GM18519 (cell line): ENCODE data around the gene GNAQ.

Source experiments
- ATAC-seq: cut with Tn5 transposase; IDR thresholded peaks from one replicate; pipeline ENCODE4 v1.9.1; 2021; ENCODE audit warnings: mild to moderate bottlenecking, moderate library complexity; ENCODE audit not compliant: unreplicated experiment, low FRiP score

GNAQ gene

DNA sequence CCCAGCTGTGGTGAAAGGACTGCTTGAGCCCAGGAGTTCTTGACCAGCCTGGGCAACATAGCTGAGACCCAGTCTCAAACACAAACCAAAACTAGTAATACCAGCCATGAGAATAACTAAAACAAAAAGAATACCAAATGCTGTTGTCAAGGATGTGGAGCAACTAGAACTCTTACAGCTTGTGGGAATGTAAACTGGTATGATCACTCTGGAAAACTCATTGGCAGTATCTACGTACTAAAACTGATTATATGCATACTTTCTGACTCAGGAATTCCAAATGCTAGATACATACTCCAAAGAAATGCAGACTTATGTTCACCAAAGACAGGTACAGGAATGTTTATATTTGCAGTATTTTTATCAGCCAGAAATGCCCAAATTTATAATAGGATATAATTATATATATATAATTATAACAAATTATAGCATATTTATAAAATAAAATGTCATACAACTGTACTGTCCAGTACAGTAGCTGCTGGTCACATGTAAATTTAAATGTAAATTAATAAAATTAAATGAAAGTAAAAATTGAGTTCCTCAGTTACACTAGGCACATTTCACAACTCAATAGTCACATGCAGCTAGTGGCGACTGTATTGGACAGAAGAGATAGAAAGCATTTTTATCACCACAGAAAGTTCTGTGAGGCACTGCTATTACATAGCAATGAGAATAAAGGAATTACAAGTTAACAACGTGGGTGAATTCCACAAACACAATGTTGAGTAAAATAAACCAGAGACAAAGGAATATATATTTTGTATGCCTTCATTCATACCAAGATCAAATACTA, 118.5 kb downstream of the GNAQ start:
- ATAC-seq, result no peak

DNA sequence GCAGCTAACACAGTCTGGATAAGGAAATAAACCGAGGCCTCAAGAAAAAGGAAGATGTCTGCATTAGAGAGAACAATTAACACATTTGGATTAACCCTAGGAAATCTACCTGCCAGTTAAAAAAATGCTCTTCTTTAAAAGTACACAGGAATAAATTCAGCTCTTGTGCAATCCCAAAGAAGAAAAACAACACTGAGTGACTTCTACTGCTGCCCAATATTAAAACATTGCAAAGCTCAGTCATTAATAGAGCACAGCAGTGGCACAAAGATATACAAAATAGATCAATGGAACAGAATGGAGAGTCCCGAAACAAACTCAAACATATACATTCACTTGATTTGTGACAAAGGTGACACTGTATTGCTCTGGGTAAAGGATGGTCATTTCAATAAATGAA, 119.7 kb downstream of the GNAQ start:
- ATAC-seq, result no peak

DNA sequence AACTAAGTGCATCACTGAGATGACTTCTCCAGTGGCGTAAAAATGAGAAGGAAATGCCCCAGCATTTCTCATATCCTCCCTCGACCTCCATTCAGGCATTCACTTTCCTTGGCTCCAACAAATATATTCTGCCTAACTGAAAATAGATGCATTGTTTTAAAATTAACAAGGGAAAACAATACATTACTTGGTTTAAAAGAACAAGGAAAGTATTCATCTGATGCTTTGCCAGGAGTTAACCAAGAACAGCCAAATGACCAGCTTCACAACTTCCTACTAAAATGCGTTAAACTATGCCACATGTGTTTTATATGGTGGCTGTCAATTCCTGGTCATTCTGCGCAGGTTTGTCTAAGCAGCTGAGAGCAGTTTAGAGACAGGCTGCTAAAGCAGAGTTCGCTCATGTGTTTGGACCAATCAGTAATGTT, 121.4 kb downstream of the GNAQ start:
- ATAC-seq, result no peak

DNA sequence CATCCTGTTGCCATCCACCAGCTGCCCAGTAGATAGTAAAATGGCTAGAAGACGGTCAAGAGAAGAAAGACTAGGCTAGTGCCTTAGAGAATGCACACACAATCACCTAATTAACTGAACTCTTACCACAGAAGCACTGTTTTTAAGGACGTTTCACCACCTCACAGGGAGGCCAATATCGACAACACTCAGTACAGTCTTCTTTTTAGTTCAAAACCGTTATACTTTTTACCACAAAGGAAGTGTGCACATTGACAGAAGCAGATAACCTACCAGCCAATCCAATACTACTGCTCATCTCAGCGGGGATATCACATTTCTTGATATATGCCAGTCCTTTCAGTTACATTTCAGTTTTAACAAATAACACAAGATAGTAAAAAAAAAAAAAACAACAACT, 122.3 kb downstream of the GNAQ start:
- no peak for ATAC-seq

DNA sequence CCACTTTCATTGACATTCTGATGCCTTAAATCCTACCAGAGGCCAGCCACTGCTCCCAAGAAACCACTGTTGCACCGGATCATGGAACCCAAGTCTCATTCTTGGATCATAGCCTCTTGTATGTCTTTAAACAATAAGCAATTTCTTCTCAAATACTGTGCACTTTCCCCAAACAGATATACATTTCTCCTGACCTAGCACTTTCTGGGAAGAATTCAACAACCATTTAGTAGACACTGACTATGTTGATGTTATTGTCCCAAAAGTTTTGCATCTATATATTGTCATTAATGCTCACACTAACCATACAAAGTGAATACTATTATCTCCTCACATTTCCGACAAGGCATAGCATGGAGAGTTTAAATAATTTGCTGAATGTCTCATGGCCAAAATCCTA, 123.3 kb downstream of the GNAQ start:
- no peak for ATAC-seq

DNA sequence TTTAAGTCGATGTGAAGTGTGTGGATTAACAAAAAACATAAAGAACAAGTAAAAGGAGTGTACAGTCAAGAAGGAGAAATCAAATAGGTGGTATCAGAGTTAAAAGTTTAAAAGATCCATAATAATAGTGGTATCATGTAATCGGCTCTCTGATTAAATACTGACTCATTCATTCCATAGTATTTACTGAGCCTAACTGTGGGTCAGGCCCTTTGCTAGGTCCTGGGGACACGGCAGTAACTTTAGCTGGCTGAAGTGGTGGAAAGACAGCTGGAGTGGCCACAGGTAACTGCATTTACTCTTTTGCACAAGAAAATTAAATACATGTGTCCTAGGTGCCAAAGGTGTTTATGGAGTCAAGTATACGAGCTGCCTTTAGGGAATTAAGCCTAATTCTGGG, 124.0 kb downstream of the GNAQ start:
- ATAC-seq, result no peak

DNA sequence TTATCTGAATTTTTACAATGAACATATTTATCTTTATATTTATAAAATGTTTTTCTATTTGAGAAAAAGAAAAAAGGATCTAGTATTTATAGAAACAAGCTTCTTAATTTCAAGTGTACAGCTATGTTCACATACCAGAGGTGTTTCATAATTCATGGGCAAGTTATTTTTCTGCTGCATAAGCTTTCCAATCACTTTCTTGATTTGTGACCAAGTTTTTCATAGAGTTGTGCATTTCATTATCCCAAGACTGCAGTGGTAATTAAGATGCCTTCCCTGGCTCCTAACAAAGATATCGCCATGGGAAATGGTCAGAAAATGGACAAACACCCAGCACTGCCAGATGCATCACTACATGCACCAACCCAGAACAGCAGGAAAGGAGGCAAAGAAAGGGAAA, 124.6 kb downstream of the GNAQ start:
- no peak for ATAC-seq

DNA sequence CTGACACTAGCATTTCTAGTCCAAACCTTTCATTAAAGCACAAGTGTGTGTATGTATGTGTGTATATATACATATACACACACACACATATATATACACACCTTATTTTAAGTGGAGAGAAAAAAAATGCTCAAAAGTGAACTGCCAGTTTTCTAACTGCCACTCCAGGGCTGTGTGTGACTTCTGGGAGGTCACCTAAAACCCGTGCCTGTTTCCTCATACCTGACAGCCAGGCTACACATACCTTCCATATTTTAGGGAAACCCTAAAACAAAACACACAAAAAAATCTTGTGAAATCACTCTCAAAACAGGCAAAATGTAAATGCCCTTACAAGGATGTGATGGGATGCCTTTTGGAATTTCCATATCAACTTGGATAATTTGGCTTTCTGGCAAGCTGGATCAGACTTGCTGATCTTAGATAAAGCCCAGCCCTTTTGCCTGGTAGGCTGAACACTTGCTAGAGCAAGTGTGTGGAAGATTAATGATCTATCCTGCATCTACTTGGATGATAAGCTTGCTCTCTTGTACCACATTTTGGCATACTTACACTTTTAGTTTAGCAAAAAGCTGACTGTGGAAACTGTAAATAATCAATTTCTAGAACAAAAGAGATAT, 127.8 kb downstream of the GNAQ start:
- no peak for ATAC-seq

DNA sequence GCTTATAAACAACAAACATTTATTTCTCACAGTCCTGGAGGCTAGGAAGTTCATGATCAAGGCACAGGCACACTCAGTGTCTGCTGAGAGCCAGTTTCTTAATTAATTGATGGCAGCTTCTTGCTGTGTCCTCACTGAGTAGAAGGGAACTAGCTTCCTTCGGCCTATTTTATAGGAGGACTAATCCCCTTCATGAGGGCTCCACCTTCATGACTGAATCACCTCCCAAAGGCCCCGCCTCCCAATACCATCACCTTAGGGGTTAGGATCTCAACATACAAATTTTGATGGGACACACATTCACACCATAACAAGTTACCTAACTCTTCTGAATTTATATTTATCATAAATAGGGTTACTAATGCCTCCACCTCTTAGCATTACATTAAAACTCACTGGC, 129.8 kb downstream of the GNAQ start:
- ATAC-seq, result no peak

DNA sequence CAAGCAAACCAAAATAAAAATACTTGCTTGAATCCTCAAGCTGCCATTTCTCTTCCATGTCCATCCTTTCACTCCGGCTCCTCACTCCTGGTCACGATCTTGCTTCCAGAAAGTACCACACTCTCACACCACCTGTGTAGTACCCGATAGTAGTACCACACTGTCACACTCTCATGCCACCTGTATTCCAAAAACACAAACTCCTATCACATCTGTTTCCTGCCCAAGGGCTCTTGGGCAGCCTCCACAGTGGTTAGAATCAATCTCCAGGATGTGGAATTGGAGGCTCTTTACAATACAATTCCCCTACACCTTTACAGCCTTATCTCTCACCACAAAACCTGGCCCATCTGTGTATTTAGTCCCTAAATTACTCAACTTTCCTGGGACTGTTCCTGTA, 130.6 kb downstream of the GNAQ start:
- no peak for ATAC-seq

DNA sequence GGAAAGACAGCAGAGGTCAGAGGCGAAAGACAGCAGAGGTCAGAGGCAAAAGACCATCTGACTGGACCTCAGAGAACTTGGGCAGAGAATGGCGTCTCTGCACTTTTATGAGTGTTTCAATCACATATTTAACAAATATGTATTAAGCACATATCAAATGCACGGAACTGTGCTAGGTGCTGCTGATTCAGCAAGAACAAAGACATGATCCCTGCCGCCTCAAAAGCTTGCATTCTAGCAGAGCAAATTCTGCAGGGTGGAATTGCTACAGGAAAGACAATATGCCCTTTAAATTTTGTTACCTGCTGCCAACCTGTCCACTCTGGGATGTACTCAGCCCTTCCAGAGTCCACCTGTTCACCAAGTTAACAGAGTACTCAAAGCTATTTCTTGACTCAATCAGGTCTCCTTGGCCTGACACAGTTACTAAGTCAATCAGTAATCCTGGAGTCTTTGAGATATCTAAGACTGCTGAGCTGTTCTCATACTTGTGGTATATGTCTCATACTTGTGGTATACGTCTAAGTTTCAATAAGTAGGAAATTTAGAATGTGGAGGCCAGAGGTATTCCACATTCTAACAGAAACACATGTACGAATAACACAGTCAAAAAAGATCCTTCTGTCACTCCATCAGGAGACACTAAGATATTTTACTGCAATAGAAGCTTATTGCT, 131.8 kb downstream of the GNAQ start:
- ATAC-seq, result no peak

DNA sequence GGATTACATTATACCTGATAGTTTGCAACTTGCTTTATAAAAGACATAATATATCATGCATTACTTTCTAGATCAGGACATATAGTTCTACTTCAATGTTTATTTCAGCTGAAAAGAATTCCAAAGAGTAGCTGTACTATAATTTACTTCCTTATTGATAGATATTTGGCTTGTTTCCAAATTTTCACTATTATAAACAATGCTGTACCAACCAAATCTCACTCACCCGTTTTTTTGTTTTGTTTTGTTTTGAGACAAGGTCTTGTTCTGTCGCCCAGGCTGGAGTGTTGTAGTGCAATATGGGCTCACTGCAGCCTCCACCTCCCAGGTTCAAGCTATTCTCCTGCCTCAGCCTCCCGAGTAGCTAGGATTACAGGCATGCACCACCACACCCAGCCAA, 132.7 kb downstream of the GNAQ start:
- ATAC-seq, result no peak

DNA sequence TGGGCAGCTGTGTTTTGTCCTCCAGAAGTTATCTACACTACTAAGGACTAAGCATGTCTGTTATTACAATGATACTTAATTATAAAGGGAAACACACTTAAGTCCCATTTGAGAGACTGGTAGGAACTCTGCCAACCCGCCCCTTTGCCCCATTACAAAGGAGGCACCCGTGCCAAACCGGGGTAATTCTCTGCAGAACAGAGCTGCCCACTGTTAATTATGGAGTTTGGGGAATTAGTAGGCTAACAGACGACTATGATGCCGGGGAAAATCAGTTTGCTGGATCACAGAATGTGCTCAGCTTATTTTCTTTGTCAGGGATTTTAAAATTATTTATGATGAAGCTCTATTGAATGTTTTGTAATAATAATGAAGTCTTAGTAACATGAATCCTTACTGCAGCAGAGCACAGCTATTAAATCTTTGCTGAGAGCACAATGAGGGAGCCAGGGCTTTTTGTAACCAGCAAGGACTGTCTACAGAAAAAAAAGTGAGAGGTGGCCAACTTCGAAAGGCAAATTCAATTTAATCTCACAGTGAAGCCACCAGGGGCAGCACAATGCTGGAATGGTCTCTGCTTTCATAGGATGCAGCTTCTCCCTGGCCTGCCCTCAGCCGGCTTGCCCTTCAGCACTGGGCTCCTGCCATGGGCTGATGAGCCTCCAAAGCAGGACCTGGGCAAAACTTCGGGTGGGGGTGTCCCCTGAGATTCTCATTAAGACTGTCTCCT, 134.5 kb downstream of the GNAQ start:
- no peak for ATAC-seq

DNA sequence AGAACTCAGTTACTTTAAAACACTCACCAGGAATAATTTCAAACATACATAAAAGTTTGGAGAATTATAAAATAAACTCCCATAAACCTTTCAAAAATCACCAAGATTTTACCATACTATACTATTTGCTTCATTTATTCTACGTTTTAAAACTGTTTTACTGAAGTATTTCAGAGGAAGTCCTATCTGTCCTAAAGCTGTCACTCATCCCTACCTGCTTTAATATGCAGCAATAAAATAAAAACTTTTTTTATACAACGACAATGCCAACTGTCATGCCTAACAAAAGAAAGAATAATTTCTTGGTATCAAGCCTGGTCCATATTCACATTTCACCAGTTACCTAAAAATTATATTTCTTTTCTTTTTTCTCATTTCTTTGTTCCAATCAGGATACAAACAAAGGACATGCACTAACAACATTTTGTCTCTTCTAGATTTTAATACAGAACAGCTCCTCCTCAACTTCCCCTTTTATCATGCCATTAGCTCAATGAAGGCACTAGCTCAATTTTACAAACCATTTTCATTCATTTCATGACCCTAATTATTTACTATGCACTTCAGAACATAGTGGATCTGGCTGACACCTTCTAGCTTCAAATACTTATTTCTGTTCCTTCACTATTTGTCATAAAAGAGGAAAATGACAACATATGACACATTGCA, 135.2 kb downstream of the GNAQ start:
- ATAC-seq, result no peak

DNA sequence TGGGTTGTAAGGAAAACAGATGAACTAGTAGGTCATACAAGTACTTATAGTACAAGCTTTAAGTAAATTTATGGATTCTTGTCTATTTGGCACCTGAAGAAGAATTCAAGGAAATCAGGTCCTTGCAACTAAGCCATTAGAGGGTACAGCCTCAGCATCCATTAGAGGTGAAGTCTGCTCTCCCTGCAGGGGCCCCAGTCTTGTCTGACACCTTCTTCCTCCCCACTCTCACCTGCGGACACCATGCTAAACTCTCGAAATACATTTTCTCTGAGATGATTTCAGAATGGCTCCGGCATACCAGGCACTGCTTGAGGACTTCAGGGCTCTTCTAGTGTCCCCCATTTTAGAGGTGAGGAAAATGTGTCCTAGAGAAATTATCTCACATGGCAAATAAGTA, 137.9 kb downstream of the GNAQ start:
- ATAC-seq, result no peak

DNA sequence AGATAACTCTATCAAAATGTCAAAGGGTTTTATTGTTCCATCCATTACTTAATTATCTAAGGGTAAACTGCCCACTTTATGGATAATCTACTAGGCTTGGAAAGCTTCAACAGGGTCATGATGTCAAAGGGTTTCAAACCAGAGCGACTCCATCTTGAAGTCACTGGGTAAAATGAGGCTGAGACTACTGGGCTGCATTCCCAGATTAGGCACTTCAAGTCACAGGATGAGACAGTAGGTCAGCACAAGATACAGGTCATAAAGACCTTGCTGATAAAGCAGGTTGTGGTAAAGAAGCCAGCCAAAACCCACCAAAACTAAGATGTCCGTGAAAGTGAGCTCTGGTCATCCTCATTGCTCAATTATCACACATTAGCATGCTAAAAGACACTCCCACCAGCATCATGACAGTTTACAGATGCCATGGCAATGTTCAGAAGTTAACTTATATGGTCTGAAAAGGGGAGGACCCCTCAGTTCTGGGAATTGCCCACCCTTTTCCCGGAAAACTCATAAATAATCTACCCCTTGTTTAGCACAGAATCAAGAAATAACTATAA, 138.6 kb downstream of the GNAQ start:
- ATAC-seq, result no peak

DNA sequence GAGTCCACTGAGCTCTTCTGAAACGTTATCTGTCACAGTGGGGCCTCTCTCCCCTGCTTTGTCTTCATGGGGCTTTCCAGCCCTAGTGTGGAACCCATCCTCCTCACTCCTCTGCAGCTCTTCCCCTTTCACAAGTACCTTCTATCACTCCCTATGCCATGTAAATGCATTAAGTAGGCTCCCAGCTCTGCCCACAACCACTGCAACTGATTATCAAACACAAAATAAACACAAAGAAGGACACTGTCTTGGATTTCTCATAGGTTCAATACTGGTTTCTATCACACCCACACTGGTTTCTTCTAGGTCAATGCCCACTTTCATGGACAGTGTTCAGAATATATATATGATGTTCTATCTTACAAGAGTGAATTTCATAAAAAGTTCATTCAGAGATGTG, 139.4 kb downstream of the GNAQ start:
- ATAC-seq, result peak; percentile 89

DNA sequence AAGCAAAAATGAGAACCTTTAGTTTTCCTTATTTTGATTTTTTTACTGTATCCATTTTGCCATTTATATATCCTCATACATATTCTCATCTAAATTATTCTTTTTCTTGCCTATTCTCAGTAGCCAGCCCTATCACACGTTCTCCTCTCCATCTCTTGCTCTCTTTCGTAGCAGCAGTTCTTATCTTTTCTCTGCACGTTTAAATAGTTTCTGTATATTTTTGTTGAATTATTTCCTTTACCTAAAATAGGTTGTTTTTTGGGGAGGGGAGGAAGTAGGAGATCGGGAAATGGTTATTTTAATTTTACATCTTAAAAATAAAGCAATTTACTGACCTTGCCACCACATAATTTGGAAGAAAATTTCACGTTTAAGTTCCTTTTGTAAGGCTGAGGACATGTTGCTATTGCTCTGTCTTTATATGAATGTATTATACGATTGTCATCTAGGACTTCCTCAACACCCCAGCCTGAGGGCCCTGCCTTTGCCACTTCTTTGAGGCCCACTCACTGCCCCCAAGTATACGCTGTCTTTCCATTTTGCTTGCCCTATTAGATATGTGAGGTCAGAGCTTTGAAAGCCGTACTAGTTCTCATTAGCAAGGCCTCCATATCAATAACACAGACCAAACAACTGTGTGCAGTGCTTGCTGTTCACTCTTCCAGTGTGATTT, 140.3 kb downstream of the GNAQ start:
- ATAC-seq, result no peak

DNA sequence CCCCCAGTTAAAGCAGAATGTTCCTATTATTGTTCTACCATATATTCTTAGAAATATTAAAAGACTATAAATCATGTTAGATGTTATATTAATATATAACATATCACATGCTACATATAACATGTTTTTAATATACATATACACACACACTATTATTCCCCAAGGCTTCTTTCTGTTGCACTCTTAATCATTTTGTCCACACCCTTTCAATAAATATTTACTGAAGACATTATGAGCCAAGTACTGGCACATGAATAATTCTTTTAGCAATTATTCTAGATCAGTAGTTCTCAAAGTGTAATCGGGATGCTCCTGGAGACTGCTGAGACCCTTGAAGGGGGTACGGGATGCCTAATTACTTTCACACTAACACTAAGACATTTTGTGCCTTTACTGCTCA, 143.9 kb downstream of the GNAQ start:
- no peak for ATAC-seq
